Kidney epithelial cell (primary cell): Measurements from ENCODE around the gene KCNK4. TPM values are rescaled to one million over a fixed set of nuclear protein-coding genes. Genes with fewer than 3 reads are reported as not detected.
A peak's percentile ranks its signal among the peaks of the same experiment; 100 is the strongest.
"Not testable (repeated sequence)": the region's sequence is repeated elsewhere in the genome, so short reads cannot be mapped to it uniquely, and the experiment has no call there.

Experiments used
- DNase-seq: peaks from one replicate; pipeline ENCODE4 v3.0.0-alpha.2; 2010; ENCODE audit warnings: low read depth
- H3K27me3 ChIP-seq: 2 replicates; pipeline ENCODE4 v1.6.0; 2011; ENCODE audit warnings: low read length; ENCODE audit not compliant: control insufficient read depth, insufficient read depth
- H3K36me3 ChIP-seq: 2 replicates; pipeline ENCODE4 v1.5.1; 2011; ENCODE audit warnings: low read length; ENCODE audit not compliant: control insufficient read depth, insufficient read depth
- H3K4me3 ChIP-seq: 2 replicates; pipeline ENCODE4 v1.5.1; 2011; ENCODE audit warnings: low read depth, mild to moderate bottlenecking, control low read depth, low read length
- total RNA-seq: library from RNA; depleted of rRNA; stranded (reverse); fragments of >200 nt; gene quantifications from 2 replicates; pipeline ENCODE4 v1.2.3, GENCODE V29; 2015
- TF ChIP-seq, protein P1 (sequence below): IDR thresholded peaks from 2 replicates; pipeline ENCODE4 v1.5.1; 2011; ENCODE audit warnings: mild to moderate bottlenecking, moderate library complexity, low read length, control low read depth, inconsistent platforms; ENCODE audit not compliant: insufficient read depth, poor library complexity, severe bottlenecking

KCNK4 gene
- total RNA-seq, 1 donor from 2014 or later, result not detected

DNA sequence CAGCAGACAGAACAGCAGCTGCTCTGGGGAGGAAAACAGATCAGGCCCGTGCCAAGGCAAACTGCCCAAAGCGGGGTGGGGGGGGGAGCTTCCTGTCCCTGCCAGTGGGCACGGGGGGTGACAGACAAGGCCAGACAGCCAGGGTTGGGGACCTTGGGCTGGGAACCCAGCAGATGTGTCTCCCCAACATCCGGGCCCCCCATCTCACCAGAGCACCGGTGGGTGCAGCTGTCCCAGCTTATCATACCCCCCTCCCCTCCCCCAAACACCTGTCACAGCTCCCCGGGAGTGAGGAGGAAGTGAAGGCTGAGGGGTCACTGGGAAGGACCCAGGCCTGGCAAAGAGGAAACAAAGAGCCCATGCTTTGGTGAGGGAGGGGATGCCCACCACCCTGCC lies 45.7 kb upstream of the KCNK4 start:
- H3K4me3 ChIP-seq, result peak overlapping the region; percentile 71
- peaks cover 3% of the 10 kb centered on the region for H3K36me3 ChIP-seq
- TF ChIP-seq, protein P1, sequence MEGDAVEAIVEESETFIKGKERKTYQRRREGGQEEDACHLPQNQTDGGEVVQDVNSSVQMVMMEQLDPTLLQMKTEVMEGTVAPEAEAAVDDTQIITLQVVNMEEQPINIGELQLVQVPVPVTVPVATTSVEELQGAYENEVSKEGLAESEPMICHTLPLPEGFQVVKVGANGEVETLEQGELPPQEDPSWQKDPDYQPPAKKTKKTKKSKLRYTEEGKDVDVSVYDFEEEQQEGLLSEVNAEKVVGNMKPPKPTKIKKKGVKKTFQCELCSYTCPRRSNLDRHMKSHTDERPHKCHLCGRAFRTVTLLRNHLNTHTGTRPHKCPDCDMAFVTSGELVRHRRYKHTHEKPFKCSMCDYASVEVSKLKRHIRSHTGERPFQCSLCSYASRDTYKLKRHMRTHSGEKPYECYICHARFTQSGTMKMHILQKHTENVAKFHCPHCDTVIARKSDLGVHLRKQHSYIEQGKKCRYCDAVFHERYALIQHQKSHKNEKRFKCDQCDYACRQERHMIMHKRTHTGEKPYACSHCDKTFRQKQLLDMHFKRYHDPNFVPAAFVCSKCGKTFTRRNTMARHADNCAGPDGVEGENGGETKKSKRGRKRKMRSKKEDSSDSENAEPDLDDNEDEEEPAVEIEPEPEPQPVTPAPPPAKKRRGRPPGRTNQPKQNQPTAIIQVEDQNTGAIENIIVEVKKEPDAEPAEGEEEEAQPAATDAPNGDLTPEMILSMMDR, result no peak
- no peaks in the 10 kb centered on the region for H3K27me3 ChIP-seq
- DNase-seq, result no peak

DNA sequence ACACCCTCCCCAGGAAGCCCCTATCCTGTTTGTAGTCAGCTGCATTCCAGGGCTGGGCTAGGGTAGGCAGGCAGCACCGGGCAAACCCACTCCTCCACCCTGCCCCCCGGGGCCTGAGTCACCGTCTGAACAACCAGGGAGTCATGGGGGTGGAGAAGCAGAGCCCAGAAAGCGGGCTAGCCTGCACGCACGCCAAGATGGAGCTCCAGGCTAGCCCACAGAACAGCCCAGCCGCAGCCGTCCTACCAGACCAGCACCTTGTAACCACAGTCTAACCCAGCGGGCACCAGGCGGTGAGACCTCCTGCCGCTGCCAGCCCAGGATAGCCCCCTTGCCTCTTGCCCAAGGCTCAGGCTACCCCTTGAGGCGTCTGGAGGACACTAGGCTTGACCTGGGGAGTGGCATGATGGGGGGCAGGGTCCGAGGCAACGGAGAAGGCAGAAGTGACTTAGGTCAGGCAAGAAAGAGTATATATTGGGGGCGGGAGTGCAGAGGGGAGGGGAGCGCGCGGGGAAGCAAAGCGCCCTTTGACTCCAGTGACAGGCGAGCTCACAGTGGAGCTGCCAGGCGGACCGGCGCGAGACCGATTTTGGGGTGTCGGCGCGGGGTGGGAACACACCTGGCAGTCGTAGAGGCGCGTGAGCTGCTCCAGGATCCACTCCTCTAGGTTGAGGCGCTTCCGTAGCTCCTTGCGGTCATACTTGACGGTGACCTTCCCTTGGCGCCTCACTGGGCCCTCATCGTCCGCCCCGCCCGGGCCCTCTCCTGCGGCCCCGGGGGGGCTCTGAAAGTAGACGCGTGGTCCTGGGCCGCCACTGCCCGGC lies 45.1 kb upstream of the KCNK4 start:
- H3K36me3 ChIP-seq, result peaks cover 3% of the 10 kb centered on the region
- H3K4me3 ChIP-seq, result peak overlapping the region; percentile 71
- no peaks in the 10 kb centered on the region for H3K27me3 ChIP-seq
- peak; percentile 85 for DNase-seq
- TF ChIP-seq, protein P1, result no peak

DNA sequence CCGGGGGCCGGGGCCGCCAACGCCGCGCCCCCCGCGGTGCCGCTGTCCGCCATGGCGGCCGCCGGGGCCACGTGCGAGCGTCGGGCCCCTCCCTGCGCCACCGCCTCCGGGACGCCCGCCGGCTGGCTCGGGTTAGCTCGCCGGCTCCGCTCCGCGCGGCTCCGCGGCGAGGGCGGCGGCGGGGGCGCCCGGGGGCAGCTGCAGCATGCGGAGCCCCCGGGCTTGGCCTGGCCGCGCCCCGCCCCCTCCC lies 44.6 kb upstream of the KCNK4 start:
- DNase-seq, H3K27me3 ChIP-seq, H3K36me3 ChIP-seq: not testable (repeated sequence)
- H3K4me3 ChIP-seq, result peak overlapping the region; percentile 71

DNA sequence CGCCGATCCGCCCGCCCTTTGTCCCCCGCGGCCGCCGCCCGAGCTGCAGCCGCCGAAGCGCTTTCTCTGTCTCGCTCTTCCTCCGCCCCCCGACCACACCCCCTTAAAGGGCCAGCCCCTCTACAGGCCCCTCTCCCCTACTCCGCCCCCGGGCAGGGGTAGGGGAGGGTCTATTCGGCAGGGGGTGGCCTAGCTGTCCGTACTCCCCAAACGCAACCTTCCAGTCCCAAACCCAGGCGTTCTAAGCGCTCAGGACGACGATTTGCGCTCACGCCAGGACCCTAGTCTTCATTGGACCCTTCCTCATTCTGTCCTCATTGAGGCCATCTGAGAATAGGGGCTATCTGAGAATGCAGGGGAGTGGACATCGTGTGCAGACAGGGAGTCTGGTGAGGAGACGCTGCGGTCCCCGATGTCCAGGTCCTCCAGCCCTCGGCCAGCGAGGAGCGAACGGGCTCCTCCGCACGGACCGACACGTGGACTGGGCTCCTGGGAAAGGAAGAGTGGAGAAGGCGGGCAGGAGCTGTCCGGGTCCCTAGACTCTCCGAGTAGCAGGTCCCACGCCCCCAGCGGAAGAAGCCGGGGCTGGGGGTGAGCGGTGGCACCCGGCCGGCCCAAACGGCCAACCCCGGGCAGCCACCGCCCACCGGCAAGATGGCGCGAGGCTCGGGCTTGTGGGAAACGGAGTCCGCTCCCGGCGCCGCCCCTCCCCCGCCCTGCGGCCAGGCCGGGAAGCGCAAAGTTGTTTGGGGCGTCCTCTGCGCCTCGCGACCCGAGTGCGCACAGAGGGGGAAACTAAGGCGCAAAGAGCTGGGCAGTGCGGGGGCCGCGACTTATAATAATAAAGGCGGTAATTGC lies 44.0 kb upstream of the KCNK4 start, which contains the start of gene PPP1R14B:
TSS of gene PPP1R14B (minus strand) at position 73 of the 858 bp plus-strand sequence. CDS start 270 bp downstream, outside the sequence.
- TF ChIP-seq, protein P1, result no peak
- no peak for DNase-seq
- peak within 1 kb of the TSS; percentile 71 for H3K4me3 ChIP-seq
- H3K36me3 ChIP-seq, result peaks cover 3% of the 10 kb centered on the region
- H3K27me3 ChIP-seq, result no peaks in the 10 kb centered on the region

DNA sequence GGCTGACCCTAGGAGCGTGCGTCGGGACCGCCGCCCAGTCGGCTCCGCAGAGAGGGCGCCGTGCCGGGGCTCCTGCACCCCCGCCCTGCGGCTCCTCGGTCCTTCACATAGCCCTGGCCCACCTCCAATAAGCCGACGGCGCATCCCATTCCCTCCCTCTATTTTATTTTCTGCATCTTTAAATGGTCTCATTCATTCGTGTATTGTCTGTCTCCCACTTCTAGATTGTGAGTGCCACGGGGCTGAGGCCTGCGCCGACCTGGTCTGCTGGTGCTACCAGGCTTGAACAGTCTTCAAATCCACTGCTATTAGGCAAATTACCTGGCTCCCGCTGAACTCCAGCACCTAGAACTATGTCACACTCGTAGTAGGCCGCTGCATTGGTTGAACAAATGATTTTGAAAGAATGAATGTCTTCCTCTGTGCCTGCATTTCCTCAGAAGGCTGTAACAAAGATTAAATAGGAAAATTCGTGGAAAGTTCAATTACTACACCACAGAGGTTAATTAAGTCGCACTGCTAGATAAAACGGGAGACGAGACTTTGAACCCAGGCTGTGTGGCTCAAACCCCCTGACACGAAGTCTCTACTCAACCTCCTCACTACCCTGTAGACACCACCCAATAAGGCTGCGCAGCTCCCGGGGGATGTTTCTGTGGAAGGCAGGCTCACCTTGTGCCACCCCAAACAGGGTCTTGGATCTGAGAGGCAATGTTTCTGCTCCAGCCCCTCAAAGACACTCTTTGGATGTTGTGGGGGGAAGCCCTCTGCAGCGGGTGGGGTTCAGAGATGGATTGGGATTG lies 43.2 kb upstream of the KCNK4 start:
- peak overlapping the region; percentile 51 for H3K4me3 ChIP-seq
- H3K36me3 ChIP-seq, result peaks cover 3% of the 10 kb centered on the region
- TF ChIP-seq, protein P1, result no peak
- DNase-seq, result no peak
- H3K27me3 ChIP-seq, result no peaks in the 10 kb centered on the region

DNA sequence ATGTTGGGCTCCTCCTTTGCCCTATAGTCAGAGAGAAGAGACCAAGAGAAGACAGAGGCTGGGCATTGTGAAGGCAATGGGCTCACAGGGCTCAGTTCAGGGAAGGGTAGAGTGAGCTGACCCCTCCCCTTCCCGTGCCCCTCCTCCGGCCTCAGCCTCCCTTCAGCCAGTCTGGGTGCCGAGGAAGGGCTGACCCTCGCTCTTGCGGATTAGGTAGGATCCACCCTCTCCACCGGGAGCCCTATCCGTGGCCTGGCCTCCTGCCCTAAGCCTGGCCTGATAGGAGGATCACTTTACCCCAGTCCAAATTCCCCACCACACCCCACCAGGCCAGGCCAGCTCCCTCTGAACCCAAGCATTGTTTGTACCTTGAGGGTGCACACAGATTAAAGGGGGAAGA lies 42.5 kb upstream of the KCNK4 start:
- H3K27me3 ChIP-seq, result no peaks in the 10 kb centered on the region
- DNase-seq, result no peak
- no peaks in the 10 kb centered on the region for H3K36me3 ChIP-seq
- TF ChIP-seq, protein P1, result no peak
- H3K4me3 ChIP-seq, result no peak overlapping the region
